Measurements from ENCODE around the gene DLGAP1.
"Not testable (repeated sequence)": the region's sequence is repeated elsewhere in the genome, so short reads cannot be mapped to it uniquely, and the experiment has no call there.

Gene DLGAP1

DNA sequence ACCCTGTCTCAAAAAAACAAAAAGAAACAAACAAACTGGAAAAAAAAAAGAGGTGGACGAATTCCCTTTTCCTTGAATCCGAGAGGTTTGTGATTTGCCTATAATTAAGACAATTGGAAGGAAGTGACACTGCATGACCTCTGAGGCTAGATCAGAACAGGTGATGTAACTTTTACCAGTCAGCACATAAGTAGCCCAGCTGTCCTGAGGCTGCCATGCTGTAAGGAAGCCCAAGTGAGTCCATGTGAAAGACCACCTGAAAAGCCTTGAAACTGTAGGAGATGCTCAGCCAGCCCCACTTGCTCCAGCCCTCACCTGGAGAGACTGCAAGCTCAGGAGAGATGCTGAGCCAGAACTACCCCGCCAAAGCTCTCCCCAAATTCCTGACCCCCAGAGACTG lies 838.4 kb downstream of the DLGAP1 start:
- DNase-seq: no peak

DNA sequence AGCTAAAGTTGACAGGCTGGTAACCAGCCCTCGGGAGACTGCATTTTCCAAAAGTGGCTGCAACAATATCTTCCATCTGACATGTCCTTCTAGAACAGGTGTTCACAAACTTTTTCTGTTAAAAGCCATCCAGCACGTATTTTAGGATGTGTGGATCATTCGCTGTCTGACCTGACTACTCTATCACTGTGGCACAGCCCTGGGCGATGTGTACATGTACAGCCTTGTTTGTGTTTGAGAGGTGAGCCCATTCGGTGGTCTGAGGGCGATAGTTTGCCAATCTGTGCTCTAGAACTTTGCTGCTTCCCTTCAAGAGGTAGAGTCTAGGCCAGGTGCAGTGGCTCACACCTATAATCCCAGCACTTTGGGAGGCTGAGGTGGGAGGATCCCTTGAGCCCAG lies 839.0 kb downstream of the DLGAP1 start:
- DNase-seq: no peak

DNA sequence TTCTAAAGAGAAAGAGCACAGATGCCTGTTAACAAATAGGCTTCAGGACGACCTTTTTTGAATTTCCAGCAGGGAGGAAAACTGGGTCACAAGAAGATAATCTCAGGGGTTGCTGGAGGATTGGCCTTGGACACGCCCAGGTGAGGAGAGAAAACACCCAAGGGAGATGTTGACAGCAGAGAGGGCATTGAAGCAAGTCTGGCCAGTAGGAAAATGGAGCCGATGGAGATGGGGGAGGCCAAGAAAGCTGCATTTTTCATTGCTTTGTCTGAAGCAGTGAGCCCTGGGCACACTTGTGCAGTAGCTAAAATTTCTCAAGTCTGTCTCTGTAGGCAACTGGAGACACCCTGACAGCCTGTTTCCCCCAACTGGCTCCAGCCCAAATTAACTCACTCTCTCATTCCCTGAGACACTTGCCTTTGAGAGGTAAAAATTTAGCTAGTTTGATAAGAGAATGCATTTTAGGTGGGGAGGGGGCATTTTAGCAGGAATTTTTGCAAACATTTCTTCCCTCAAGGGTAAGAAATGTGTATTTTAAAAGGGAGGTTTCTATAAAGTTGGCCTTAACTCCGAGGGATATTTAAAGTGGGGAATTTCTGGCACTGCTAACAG lies 839.6 kb downstream of the DLGAP1 start:
- DNase-seq: no peak

DNA sequence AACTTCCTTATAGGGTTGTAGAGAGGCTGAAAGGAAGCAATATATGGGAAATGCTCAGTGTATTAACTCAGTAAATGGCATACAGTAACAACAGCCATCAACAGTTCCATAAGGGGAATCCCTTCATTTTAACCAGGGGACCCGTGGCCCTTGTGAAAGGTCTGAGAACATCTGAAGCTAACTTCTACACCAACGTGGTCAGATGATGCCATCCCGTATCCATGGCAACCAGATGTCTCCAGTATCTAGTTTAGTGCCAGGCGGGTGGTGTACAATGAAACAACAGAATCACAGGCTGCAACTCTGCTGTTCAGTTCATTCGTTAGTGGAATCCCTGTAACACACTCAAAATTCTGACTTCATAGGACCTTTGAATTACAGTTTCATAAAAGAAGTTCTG lies 842.8 kb downstream of the DLGAP1 start:
- no peak for DNase-seq

DNA sequence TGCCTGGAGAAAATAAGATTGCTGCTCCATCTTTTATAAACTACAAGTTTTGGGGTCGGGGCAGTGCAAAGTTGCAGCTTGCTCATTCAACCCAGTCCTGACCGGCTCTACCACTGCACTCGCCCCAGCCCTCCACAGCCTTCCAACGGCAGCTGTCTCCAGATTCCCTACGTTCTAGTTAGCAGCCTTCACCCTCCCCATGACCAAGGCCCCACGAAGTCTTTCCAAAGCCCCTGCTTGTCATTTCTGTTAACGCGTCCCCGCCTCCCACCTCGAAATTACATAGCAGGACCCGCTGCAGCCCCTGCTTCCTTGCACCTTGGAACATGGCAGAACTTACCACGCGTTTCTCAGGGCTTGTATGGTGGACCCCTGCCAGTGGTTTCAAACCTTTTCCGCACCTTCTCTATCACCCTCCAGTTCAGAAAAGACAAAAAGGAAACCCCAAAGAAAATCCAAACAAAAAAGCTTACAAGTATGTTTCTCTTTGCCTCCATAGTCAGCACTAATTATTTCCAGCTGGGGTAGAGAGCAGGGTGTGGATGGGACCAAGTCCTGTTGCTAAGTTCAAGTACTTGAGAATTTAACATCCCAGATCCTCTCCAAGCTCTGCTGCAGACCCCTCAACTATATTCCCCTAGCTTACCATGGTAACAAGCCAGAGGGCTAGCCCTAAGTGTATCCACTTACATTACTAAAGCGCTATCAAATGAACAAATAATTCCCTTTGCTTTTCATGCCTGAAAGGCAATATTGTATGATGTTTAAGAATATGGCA lies 843.6 kb downstream of the DLGAP1 start:
- no peak for DNase-seq

DNA sequence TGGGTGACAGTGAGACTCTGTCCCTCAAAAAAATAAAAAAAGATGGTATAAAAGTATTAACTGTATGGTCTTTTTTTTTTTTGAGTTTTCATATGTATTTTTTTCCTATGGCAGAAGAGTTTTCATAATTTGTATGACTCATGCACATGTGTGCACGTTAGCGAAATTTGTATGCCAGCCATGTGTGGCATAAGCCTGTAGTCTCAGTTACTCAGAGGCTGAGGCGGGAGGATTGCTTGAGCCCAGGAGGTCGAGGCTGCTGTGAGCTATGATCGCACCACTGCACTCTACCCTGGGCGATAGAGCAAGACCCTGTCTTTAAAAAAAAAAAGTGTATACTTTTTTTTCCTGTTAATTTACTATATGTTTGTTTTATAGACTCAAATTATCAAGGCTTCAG lies 844.3 kb downstream of the DLGAP1 start:
- DNase-seq: peak; percentile 20 to 56 (median 33)

DNA sequence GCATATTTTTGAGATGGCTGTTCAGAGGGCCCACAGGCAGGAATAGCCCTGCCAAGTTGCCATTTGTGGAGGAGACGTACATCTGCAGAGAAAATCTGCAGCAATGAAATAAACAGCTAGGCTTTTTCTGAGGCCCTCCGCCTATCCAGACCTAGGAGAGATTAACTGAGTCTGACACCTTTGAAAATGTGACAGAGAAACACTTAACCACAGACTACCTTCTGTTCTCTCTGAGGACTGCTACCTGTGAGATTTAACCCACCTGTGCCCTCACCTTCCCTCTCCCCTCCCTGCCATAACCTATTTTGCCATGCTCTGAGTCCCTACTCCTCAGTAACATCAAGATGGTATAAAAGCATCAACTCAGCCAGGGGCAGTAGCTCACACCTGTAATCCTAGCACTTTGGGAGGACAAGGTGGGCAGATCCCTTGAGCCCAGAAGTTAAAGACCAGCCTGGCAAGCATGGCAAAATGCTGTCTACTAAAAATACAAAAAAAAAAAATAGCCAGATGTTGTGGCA lies 844.9 kb downstream of the DLGAP1 start:
- no peak for DNase-seq

DNA sequence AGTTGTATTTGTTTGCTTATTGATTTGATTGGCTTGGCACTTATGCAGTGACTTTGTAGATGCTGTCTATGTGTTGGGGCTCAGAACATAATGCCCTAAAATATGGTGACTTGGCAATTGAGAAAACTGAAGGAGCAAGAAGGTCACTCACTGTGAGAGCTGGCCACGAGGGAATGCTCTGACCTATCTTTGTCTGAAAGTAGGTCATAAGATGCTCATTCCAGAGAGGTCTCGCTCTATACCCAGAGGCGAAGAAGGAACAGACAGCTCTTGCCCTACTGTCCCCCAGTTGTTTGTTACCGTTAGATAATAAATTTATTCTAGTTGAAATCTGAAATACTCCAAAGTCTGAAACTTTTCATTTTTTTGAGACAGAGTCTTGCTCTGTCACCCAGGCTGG lies 846.6 kb downstream of the DLGAP1 start:
- no peak for DNase-seq

DNA sequence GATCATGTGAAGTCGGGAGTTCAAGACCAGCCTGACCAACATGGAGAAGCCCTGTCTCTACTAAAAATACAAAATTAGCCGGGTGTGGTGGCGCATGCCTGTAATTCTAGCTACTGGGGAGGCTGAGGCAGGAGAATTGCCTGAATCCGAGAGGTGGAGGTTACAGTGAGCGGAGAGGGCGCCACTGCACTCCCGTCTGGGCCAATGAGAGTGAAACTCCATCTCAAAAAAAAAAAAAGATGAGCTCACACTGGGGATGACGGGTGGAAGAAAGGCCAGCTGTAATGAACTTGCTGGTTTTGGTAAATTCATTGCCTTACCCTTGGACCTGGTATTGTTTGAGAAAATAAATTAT lies 847.0 kb downstream of the DLGAP1 start:
- not testable (repeated sequence) for DNase-seq

DNA sequence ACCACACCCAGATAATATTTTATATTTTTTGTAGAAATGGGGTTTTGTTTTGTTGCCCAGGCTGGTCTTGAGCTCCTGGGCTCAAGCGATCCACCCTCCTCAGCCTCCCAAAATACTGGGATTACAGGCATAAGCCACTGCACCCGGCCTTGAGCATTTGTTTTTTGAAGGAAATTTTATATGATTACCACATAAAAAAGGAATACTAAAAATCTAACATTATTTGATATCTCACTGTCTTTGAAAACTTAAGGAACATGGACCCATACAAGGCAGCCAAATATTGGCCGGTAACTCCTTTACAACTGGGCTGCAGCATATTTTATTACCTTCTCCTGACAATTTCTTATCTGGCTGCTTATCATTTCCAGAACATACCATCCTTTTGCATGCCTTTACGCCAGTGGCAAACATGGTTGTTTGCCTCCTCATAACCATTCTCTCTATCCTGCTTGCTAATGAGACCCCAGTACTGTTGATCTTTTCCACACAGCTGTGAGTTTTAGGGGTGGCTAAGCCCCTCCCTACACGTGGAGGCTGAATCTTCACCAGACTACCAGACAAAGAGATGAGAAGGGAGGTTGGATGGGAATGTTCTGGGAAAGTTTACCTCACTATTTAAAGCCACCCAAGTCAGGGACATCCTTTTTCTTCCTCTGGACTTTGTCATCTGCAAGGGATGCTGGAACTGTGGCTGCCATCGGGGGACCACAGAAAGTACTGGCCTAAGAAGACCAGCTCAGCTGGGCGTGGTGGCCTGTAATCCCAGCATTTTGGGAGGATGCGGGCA lies 847.6 kb downstream of the DLGAP1 start:
- no peak for DNase-seq

DNA sequence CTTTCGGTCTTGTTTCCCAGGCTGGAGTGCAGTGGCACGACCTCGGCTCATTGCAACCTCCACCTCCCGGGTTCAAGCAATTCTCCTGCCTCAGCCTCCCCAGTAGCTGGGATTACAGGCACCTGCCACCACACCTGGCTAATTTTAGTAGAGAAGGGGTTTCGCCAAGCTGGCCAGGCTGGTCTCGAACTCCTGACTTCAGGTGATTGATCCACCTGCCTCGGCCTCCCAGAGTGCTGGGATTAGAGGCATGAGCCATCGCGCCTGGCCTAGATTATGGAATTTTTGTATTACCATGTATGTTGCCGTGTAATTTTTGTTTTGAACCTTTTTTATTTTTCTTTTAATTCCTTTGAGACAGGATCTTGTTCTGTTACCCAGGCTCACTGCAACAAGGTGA lies 848.2 kb downstream of the DLGAP1 start:
- DNase-seq: not testable (repeated sequence)

DNA sequence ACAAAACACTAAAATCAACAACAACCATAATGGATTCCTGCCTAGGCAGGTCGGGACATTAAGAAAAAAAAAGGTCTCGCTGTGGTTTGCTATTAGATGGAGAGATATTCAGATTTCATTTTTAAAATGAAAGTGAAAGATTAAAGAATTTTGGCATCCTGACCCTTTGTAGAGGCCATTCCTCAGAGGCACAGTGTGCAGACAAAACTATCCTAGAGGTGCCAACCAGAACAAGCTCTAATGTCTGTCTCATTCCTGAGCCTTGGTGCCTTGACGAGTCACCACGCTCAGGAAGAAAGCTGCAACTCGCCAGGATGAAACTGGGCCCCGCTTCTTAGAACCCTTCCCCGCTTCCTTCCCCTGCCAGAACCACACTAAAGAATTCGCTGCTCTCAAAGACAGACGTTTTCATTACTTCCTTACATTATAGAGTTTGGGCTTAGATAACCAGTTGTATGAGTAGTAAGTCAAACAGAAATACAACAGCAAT lies 849.1 kb downstream of the DLGAP1 start:
- DNase-seq: peak; percentile 30 to 56 (median 46)

DNA sequence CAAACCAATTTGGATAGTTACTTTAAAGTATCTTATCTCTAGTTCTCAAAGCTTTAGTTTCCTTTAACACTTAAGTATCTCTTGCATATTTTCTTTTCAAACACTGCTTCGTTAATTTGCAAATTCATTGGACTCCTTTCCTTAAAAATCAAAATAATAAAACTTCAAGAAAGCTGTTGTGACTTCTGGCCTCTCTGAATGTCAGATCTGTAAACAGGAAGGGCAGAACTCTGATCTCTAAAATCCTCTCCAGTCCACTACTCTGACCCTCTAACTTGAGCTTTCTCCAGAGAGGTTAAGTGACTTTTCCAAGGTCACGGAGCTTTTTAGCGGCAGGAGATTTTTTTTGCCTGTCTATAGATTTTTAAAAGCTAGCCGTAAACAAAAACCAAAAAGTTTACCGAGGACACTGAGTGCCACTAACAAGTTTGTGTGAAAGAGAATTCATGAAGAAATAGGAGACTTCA lies 849.6 kb downstream of the DLGAP1 start:
- DNase-seq: peak in 2 of 4 experiments; percentile 22 to 52

DNA sequence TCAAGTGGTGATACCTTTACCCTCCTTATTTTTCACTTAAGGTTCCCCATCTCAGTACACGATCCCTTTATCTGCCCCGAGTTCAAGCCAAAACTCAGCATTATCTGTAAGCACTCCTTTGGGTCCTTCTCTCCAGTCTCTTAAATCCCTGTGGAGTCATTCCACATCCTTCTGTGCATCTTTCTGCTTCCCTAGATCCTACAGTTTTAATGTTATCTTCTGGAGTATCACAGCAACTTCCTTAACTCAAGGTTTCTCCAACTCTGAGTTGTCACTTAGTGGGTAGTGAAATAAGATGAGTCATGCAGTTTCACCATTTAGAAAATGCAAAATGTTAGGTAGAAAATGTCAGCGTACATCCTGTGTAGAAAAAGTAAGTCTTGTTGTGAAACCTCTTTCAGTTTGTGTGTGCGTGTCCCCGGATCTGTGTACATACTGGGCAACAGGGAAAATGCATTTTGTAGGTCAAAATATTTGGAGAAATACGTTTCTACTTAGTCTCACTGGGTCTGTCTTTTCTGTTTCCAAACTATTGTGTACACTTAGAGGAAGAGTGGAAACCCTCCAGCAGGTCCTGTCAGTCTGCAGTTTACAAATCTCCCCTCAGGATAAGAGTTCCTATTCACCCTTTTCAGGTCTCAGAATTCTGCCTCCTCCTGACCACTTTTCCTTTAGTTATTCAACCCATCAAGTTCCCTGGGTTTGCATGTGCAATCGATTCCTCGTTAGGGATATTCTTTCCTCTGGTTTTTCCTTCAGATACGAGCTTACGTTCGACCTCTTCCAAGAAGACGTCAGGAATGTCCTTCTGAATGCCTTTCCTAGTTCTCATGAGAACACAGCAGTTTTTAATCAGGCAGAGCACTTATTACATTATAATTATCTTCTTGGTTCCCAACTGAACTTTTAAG lies 850.4 kb downstream of the DLGAP1 start:
- peak; percentile 63 to 93 (median 78) for DNase-seq

DNA sequence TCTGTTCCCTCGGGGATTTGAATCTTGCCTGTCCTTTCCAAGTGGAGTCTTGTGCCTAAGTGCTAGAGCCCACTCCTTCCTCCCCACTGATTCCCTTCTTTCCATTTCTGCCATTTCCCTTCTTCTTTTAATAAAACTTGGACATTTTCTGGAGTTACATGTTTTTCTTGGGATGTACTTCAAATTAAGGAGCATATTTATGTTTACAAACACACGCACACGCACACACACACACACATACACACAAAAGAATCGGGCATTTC lies 850.9 kb downstream of the DLGAP1 start:
- DNase-seq: peak in 1 of 4 experiments; percentile 26

DNA sequence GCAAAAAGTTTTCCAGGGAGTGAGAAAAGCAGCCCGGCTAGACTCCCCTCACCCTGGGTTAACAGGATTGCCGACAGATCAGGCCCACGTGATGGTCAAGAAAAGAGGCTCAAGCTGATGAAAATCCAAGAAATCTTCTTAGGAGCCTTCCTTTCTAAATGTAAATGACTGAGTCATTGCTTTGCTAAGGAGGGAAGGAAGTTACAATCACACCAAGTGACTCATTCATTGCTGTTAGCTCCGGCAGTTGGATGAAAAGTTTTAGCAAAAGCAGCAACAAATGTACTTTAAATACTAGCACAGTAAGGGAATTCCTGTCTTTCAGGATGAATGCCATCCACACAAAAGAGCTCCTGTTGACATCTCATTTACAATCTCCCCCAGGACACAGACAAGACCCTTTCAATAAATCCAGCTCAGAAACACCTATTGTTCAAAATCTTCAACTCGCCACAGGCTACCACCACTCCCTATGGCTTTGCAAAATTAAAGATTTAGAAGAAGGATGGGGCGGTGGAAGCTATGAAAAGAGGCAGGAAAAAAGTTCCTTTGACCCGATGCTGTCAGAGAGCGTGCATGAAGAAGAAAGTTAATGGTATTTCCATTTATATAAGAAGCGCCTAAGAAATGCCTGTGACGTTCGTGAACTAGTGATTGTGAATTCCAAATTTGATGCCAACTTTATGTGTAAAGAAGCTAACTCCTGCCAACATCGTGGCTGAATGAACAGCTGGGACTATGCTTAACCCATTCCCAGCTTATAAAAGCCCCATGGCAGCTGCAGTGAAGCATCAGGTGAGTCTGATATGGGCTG lies 851.5 kb downstream of the DLGAP1 start:
- peak; percentile 81 to 96 (median 88) for DNase-seq

DNA sequence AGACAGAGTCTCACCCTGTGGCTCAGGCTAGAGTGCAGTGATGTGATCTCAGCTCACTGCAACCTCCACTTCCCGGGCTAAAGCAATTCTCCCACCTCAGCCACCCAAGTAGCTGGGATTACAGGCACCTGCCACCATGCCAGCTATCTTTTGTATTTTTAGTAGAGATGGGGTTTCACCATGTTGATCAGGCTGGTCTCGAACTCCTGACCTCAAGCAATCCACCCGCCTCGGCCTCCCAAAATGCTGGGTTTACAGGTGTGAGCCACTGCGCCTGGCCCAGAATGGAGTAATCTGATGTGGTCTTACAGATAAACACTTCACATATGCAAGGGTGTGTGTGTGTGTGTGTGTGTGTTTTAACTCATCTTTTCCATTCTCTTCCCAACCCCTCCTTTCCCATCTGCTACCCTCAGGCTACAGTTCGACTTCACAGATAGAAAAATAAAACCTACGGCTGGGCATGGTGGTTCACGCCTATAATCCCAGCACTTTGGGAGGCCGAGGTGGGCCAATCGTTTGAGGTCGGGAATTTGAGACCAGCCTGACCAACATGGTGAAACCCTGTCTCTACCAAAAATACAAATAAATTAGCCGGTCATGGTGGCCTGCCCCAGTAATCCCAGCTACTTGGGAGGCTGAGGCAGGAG lies 853.9 kb downstream of the DLGAP1 start:
- not testable (repeated sequence) for DNase-seq

DNA sequence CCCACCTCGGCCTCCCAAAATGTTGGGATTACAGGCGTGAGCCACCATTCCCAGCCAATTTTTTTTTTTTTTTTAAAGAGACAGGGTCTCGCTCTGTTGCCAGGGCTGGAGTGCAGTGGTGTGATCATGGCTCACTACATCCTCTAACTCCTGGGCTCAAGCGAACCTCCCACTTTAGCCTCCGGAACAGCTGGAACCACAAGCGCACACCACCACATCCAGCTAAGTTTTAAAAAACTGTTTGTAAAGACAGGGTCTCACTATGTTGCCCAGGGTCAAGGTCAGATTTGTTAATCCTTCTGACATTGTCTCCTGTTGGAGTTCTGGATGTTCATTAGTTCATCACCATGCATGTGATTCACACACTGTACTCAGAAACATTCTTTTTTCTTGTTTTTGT lies 855.2 kb downstream of the DLGAP1 start:
- DNase-seq: no peak

DNA sequence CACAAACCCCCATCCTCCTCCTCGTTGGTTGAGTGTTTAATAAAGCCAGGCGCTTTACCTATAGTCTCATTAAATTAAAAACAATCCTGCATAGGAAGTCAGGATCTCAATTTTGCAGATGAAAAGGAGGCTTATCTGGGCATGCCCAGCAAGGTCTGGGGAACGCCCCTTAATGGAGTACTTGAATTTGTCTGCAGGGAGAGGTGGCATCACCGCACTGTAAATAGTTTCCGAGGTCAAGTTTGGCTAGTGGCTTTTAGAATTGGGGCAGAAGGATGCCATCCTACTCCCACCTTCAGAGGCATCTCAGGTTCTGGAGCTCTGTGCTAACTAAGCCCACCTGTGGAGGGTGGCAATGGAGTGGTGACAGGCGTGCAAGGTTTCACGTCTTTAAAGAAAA lies 855.9 kb downstream of the DLGAP1 start:
- DNase-seq: no peak

DNA sequence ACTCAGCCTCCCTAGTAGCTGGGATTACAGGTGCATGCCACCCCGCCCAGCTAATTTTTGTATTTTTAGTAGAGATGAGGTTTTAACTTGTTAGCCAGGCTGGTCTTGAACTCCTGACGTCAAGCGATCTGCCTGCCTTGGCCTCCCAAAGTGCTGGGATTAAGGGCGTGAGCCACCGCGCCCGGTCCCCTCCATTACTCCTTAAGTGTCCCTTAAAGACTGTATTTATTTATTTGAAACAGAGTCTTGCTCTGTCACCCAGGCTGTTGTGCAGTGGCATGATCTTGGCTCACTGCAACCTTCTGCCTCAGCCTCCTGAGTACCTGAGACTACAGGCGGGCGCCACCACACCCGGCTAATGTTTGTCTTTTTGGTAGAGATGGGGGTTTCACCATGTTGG lies 856.5 kb downstream of the DLGAP1 start:
- no peak for DNase-seq

All from suppressor macrophage (primary cell).